Measurements from ENCODE around the gene MACROD1. TPM values are rescaled to one million over a fixed set of nuclear protein-coding genes. Genes with fewer than 3 reads are reported as not detected.

The MACROD1 gene
- total and polyA plus RNA-seq, 2 donors (not counting 1 experiment from before 2014, with no cell fraction given) = 2.7 to 8.6 TPM

DNA sequence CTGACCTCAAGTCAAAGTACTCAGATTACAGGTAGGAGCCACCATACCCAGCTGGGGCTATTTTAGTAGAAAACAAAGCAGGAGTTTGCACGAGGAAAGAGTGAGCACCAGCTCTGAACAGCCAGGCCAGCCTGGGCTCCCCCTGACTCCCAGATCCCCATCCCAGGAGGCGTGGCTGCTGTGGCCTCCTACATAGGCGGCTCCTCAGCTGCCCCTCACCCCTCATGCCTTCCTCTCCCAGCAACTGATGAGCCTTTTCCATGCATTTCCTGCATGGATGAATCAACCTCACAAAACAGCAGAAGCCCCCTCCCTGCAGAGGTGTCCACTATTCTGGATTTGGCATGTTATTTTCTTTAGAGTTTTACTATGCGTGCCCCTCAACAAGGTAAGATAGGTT is 140.7 kb downstream of the MACROD1 start:
- Histone ChIP-seq H3K27me3 (replicated peaks in 1 of 4; ENCODE audit: control extremely low read depth in 1 of 4, control insufficient read depth in 3 of 4, insufficient read depth in 4 of 4, low read length in 3 of 4) (peaks cover 0 to 19% (median 3%) of the 10 kb centered on the region in 4 experiments), H3K27ac (ENCODE audit: low read length in 2 of 2) (no peak overlapping the region), H3K36me3 (replicated peaks in 1 of 2; ENCODE audit: control extremely low read depth in 1 of 2, control insufficient read depth in 1 of 2, extremely low read depth in 1 of 2, insufficient read depth in 2 of 2, low read length in 1 of 2) (no peaks in the 10 kb centered on the region), H2AFZ (ENCODE audit: insufficient read depth, low read depth, low read length, poor library complexity, severe bottlenecking) (no peak overlapping the region), H3K4me2 (replicated peaks; ENCODE audit: low read depth, low read length, poor library complexity, severe bottlenecking) (no peak overlapping the region), H3K9ac (ENCODE audit: low read length) (no peak overlapping the region), H4K20me1 (ENCODE audit: control insufficient read depth, insufficient read depth, low read length, poor library complexity, severe bottlenecking) (no peaks in the 10 kb centered on the region), H3K79me2 (ENCODE audit: control insufficient read depth, insufficient read depth, low read length) (no peaks in the 10 kb centered on the region), H3K4me3 (ENCODE audit: control extremely low read depth in 1 of 5, extremely low read depth in 1 of 5, insufficient read depth in 1 of 5, low read depth in 2 of 5, low read length in 4 of 5) (no peak overlapping the region), H3K9me3 (ENCODE audit: control extremely low read depth in 1 of 3, control insufficient read depth in 2 of 3, insufficient read depth in 1 of 3, low read length in 2 of 3) (peaks cover 0 to 5% (median 0%) of the 10 kb centered on the region in 3 donors), H3K4me1 (ENCODE audit: control insufficient read depth in 2 of 2, insufficient read depth in 2 of 2, low read length in 2 of 2) (peaks cover 0 to 10% of the 10 kb centered on the region in 2 donors)
- DNase-seq (no peak), ATAC-seq (ENCODE audit: low read depth) (no peak)
- Mint-ChIP-seq H3K4me1 (no peaks in the 10 kb centered on the region), H3K9me3 (ENCODE audit: insufficient read depth) (no peaks in the 10 kb centered on the region), H3K27me3 (peaks cover 23% of the 10 kb centered on the region), H3K27ac (no peak overlapping the region), H3K4me3 (no peak overlapping the region)
- intact Hi-C loops (cut with micrococcal nuclease) = no loop called here
- ChIA-PET CTCF (no interaction called here), POLR2A (no interaction called here)
- no peak for TF ChIP-seq CTCF (IDR thresholded peaks at IDR 0.05)
- TF ChIP-seq EZH2 (IDR thresholded peaks at IDR 0.05; ENCODE audit: borderline replicate concordance, insufficient read depth, low read depth, low read length, poor library complexity, severe bottlenecking) = no peak
- WGBS (ENCODE audit: insufficient coverage) = 90% methylated on average over 3 of the region's 4 CpGs

GRCh38 chr11:64023712-64024710 is 141.9 kb downstream of the MACROD1 start:
- Histone ChIP-seq H3K27ac (ENCODE audit: low read length in 2 of 2) (no peak overlapping the region), H3K4me1 (ENCODE audit: control insufficient read depth in 2 of 2, insufficient read depth in 2 of 2, low read length in 2 of 2) (peaks cover 0 to 10% of the 10 kb centered on the region in 2 donors), H3K79me2 (ENCODE audit: control insufficient read depth, insufficient read depth, low read length) (no peaks in the 10 kb centered on the region), H3K9me3 (ENCODE audit: control extremely low read depth in 1 of 3, control insufficient read depth in 2 of 3, insufficient read depth in 1 of 3, low read length in 2 of 3) (peaks cover 0 to 5% (median 0%) of the 10 kb centered on the region in 3 donors), H3K36me3 (replicated peaks in 1 of 2; ENCODE audit: control extremely low read depth in 1 of 2, control insufficient read depth in 1 of 2, extremely low read depth in 1 of 2, insufficient read depth in 2 of 2, low read length in 1 of 2) (no peaks in the 10 kb centered on the region), H3K27me3 (replicated peaks in 1 of 4; ENCODE audit: control extremely low read depth in 1 of 4, control insufficient read depth in 3 of 4, insufficient read depth in 4 of 4, low read length in 3 of 4) (peaks cover 0 to 18% (median 3%) of the 10 kb centered on the region in 4 experiments), H3K4me3 (ENCODE audit: control extremely low read depth in 1 of 5, extremely low read depth in 1 of 5, insufficient read depth in 1 of 5, low read depth in 2 of 5, low read length in 4 of 5) (no peak overlapping the region), H3K9ac (ENCODE audit: low read length) (no peak overlapping the region), H3K4me2 (replicated peaks; ENCODE audit: low read depth, low read length, poor library complexity, severe bottlenecking) (no peak overlapping the region), H4K20me1 (ENCODE audit: control insufficient read depth, insufficient read depth, low read length, poor library complexity, severe bottlenecking) (no peaks in the 10 kb centered on the region), H2AFZ (ENCODE audit: insufficient read depth, low read depth, low read length, poor library complexity, severe bottlenecking) (no peak overlapping the region)
- TF ChIP-seq EZH2 (IDR thresholded peaks at IDR 0.05; ENCODE audit: borderline replicate concordance, insufficient read depth, low read depth, low read length, poor library complexity, severe bottlenecking) = no peak
- TF ChIP-seq CTCF (IDR thresholded peaks at IDR 0.05) = no peak
- no peak overlapping the region for H3K4me3 Mint-ChIP-seq
- no peaks in the 10 kb centered on the region for H3K4me1 Mint-ChIP-seq
- ChIA-PET POLR2A (no interaction called here), CTCF (no interaction called here)
- no peak overlapping the region for H3K27ac Mint-ChIP-seq
- DNase-seq = no peak
- WGBS (ENCODE audit: insufficient coverage) = 83% methylated on average over 19 of the region's 20 CpGs
- H3K9me3 Mint-ChIP-seq (ENCODE audit: insufficient read depth) = no peaks in the 10 kb centered on the region
- peaks cover 16% of the 10 kb centered on the region for H3K27me3 Mint-ChIP-seq
- intact Hi-C loops (cut with micrococcal nuclease) = no loop called here
- ATAC-seq (ENCODE audit: low read depth) = no peak

All from B cell (primary cell).